Measurements from ENCODE around the gene SYNDIG1. TPM values are rescaled to one million over a fixed set of nuclear protein-coding genes. Genes with fewer than 3 reads are reported as not detected.
A peak's percentile ranks its signal among the peaks of the same experiment; 100 is the strongest.
"Not testable (repeated sequence)": the region's sequence is repeated elsewhere in the genome, so short reads cannot be mapped to it uniquely, and the experiment has no call there.

Gene SYNDIG1
- total RNA-seq, 1 experiment from 2014 or later, result 0.11 TPM

GRCh38 chr20:24492031-24492607 is 22.7 kb downstream of the SYNDIG1 start:
- no peak for DNase-seq (ENCODE audit: low read depth)

- no peak for DNase-seq (ENCODE audit: low read depth)
These were observed 23.3 kb downstream of the SYNDIG1 start for GRCh38 chr20:24492698-24493097.

- no peak for DNase-seq (ENCODE audit: low read depth)
These were observed 23.8 kb downstream of the SYNDIG1 start for GRCh38 chr20:24493181-24493580.

- no peak for DNase-seq (ENCODE audit: low read depth)
These were observed 24.4 kb downstream of the SYNDIG1 start for GRCh38 chr20:24493661-24494459.

- DNase-seq (ENCODE audit: low read depth), result no peak
These were observed 25.1 kb downstream of the SYNDIG1 start for GRCh38 chr20:24494460-24494920.

- DNase-seq (ENCODE audit: low read depth), result no peak
These were observed 25.8 kb downstream of the SYNDIG1 start for GRCh38 chr20:24495266-24495665.

- DNase-seq (ENCODE audit: low read depth), result no peak
These were observed 28.4 kb downstream of the SYNDIG1 start for GRCh38 chr20:24497851-24498250.

- DNase-seq (ENCODE audit: low read depth), result no peak
These were observed 29.2 kb downstream of the SYNDIG1 start for GRCh38 chr20:24498641-24499040.

GRCh38 chr20:24499472-24499871 is 30.0 kb downstream of the SYNDIG1 start:
- no peak for DNase-seq (ENCODE audit: low read depth)

- peak; percentile 29 for DNase-seq (ENCODE audit: low read depth)
These were observed 32.5 kb downstream of the SYNDIG1 start for GRCh38 chr20:24501764-24502556.

GRCh38 chr20:24502661-24503060 is 33.2 kb downstream of the SYNDIG1 start:
- DNase-seq (ENCODE audit: low read depth), result no peak

GRCh38 chr20:24503352-24503931 is 34.0 kb downstream of the SYNDIG1 start:
- no peak for DNase-seq (ENCODE audit: low read depth)

GRCh38 chr20:24504331-24505285 is 35.2 kb downstream of the SYNDIG1 start:
- DNase-seq (ENCODE audit: low read depth), result no peak

GRCh38 chr20:24506146-24506545 is 36.7 kb downstream of the SYNDIG1 start:
- no peak for DNase-seq (ENCODE audit: low read depth)

- no peak for DNase-seq (ENCODE audit: low read depth)
These were observed 37.3 kb downstream of the SYNDIG1 start for GRCh38 chr20:24506696-24507095.

GRCh38 chr20:24507182-24507853 is 37.9 kb downstream of the SYNDIG1 start:
- DNase-seq (ENCODE audit: low read depth), result no peak

GRCh38 chr20:24512441-24512840 is 43.0 kb downstream of the SYNDIG1 start:
- not testable (repeated sequence) for DNase-seq (ENCODE audit: low read depth)

GRCh38 chr20:24518515-24518914 is 49.1 kb downstream of the SYNDIG1 start:
- no peak for DNase-seq (ENCODE audit: low read depth)

- DNase-seq (ENCODE audit: low read depth), result no peak
These were observed 50.0 kb downstream of the SYNDIG1 start for GRCh38 chr20:24519476-24519875.

GRCh38 chr20:24521032-24521431 is 51.6 kb downstream of the SYNDIG1 start:
- DNase-seq (ENCODE audit: low read depth), result no peak

All from LHCN-M2 (cell line).